ENCODE data around the gene TSPAN14. TPM values are rescaled to one million over a fixed set of nuclear protein-coding genes. Genes with fewer than 3 reads are reported as not detected.
A peak's percentile ranks its signal among the peaks of the same experiment; 100 is the strongest.

The TSPAN14 gene
- total RNA-seq, 4 donors from 2014 or later, result 123 to 163 (median 150) TPM

DNA sequence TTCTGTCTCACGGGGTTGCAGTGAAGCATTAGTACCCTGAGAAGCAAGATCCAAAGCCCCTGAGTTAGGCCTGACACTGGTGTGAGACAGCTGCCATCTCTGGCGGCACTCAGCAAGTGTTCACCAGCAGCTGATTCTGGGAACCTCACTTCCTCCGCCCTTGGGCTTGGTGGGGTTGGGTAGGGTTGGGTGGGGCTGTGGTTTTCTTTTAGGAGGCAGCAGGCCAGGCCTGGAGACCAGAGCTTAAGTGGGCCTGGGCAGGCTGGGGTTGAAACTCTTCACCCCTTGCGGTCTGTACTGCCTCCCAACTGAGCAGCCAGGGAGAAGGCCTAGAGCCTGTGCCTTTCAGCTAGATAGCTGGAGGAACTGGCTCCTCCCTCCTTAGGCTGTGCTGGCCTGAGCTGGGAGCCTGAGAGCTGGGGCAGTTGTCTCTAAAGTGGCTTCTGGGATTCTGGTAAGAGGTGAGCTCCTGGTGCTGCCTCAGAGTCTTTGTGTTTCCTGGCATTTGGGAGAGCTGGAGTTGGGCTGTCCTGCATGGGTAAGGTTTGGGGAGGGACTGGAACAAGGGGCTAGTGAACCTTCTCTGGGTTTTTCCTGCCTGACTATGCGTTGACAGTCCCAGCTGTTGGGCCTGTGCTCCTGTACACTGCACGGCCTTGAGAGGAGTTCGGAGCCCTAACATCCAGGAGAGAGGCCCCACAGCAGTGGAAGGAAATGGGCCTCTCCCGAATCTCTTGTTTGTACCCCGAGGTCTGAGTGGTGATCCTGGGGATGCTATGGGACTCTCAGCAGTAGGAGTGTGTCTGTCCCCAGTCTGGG, 5.1 kb downstream of the TSPAN14 start:
- peak; percentile 58 to 61 for DNase-seq (ENCODE audit: low spot score in 2 of 2)
- peak overlapping the region in 3 of 4 donors; percentile 0 to 70 (median 24) for H3K4me3 ChIP-seq
- TF ChIP-seq, protein P1, sequence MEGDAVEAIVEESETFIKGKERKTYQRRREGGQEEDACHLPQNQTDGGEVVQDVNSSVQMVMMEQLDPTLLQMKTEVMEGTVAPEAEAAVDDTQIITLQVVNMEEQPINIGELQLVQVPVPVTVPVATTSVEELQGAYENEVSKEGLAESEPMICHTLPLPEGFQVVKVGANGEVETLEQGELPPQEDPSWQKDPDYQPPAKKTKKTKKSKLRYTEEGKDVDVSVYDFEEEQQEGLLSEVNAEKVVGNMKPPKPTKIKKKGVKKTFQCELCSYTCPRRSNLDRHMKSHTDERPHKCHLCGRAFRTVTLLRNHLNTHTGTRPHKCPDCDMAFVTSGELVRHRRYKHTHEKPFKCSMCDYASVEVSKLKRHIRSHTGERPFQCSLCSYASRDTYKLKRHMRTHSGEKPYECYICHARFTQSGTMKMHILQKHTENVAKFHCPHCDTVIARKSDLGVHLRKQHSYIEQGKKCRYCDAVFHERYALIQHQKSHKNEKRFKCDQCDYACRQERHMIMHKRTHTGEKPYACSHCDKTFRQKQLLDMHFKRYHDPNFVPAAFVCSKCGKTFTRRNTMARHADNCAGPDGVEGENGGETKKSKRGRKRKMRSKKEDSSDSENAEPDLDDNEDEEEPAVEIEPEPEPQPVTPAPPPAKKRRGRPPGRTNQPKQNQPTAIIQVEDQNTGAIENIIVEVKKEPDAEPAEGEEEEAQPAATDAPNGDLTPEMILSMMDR (IDR thresholded peaks at IDR 0.05), result peak in 1 of 5 experiments; percentile 26
- TF ChIP-seq POLR2A (IDR thresholded peaks at IDR 0.05) (peak in 1 of 2 donors; percentile 28), EP300 (IDR thresholded peaks at IDR 0.05) (peak in 1 of 2 donors; percentile 44)
- peaks cover 0 to 91% (median 85%) of the 10 kb centered on the region in 4 donors for H3K4me1 ChIP-seq
- no peaks in the 10 kb centered on the region for H3K27me3 ChIP-seq
- WGBS, 2 donors, result 18 to 41% methylated on average over 8 to 9 of the region's 9 CpGs
- H3K9me3 ChIP-seq, result no peaks in the 10 kb centered on the region
- peak overlapping the region; percentile 67 to 99 (median 87) for H3K27ac ChIP-seq
- H3K36me3 ChIP-seq, result no peaks in the 10 kb centered on the region

DNA sequence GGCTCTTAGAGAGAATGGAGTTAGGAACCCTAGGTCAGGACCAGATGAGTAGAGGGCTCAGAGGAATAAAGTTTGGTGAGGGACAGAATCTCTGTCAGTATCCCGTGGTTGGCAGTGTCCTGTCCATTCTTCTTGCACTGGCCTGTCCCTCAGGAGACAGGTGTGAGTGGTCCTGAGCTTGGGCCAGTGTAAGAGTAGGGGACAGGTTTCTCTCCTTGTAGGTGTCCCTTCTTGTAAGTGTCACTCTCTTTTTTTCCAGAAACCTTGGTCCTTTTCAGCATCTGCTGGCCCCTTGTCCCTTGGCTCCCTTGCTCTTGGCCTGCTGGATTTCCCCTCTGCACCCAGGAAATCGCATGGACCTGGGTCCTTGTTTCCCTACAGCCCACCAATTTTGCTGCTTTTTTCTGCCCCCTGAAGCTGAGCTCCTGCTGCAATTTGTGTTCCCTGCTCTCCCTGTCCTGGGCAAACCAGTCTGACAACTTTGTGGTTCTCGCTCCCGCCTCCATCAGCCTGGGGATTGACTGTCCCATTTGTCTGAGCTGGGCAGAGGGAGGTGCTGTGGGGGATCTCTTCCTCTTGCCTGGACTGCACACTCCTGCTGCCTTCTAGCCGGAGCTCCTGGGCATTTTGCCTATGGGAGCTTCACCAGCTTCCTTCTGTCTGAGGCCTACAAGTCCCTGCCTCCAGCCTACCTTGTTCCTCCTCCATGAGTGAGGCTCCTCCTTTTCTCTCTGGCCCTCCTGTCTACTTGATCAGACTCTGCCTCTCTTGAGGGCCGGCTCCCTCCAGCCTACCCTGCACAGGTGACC, 6.5 kb downstream of the TSPAN14 start:
- H3K4me3 ChIP-seq, result peak overlapping the region in 2 of 4 donors; percentile 11 to 30
- WGBS, 2 donors, result 28 to 36% methylated on average over 6 of the region's 6 CpGs
- H3K27me3 ChIP-seq, result no peaks in the 10 kb centered on the region
- no peaks in the 10 kb centered on the region for H3K9me3 ChIP-seq
- H3K27ac ChIP-seq, result peak overlapping the region; percentile 67 to 99 (median 87)
- no peak for DNase-seq (ENCODE audit: low spot score in 2 of 2)
- TF ChIP-seq, protein P1 (IDR thresholded peaks at IDR 0.05), result no peak
- TF ChIP-seq POLR2A (IDR thresholded peaks at IDR 0.05), result no peak
- TF ChIP-seq EP300 (IDR thresholded peaks at IDR 0.05), result no peak
- H3K36me3 ChIP-seq, result no peaks in the 10 kb centered on the region
- H3K4me1 ChIP-seq, result peaks cover 0 to 100% (median 97%) of the 10 kb centered on the region in 4 donors

DNA sequence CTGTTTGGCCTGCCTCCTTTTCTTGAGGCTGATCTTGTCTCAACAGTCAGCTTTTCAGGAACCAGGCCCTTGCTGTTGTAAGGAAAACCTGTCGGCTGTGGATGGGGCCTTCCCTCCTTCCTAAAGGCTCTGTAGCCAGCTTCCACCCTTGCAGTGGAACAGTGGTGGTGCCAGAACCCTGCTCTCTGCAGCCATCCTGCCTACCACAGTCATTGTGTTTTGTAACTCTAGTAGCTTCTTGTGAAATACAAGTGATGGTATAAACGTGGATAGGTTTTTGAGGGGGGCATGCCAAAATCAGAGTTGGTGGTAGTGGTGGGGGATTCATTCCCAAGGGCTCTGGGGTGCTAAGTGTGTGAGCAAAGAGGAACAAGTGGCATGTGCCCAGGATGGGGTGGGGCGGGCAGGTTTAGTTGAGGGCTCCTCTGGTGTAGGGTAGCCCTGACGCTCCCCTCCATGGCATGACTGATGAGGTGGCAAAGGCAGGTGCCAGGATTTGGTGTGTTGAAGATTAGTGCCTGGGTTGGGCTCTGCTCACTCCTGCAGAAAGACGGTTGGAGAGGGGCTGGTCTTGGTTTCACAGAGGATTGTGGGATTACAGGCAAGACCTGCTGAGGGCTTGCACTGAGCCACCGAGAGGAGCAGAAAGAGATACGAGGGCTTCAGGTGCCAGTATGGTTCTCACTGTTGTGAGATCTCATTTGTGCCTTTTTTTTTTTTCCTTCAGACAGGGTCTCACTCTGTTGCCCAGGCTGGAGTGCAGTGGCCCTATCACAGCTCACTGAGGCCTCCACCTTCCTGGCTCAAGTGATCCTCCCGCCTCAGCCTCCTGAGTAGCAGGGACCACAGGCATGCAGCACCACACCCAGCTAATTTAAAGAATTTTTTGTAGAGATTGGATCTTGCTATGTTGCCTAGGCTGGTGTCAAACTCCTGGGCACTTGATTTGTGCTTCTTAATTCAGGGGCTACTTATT, 7.4 kb downstream of the TSPAN14 start:
- Histone ChIP-seq H3K27ac (peak overlapping the region; percentile 81 to 99 (median 90)), H3K4me3 (peak overlapping the region in 2 of 4 donors; percentile 11 to 30), H3K4me1 (peaks cover 0 to 100% (median 97%) of the 10 kb centered on the region in 4 donors), H3K9me3 (no peaks in the 10 kb centered on the region), H3K27me3 (no peaks in the 10 kb centered on the region), H3K36me3 (no peaks in the 10 kb centered on the region)
- no peak for DNase-seq (ENCODE audit: low spot score in 2 of 2)
- 56 to 60% methylated on average over 8 of the region's 8 CpGs for WGBS, 2 donors
- TF ChIP-seq, protein P1 (IDR thresholded peaks at IDR 0.05), result no peak
- no peak for TF ChIP-seq POLR2A (IDR thresholded peaks at IDR 0.05)
- TF ChIP-seq EP300 (IDR thresholded peaks at IDR 0.05), result no peak

DNA sequence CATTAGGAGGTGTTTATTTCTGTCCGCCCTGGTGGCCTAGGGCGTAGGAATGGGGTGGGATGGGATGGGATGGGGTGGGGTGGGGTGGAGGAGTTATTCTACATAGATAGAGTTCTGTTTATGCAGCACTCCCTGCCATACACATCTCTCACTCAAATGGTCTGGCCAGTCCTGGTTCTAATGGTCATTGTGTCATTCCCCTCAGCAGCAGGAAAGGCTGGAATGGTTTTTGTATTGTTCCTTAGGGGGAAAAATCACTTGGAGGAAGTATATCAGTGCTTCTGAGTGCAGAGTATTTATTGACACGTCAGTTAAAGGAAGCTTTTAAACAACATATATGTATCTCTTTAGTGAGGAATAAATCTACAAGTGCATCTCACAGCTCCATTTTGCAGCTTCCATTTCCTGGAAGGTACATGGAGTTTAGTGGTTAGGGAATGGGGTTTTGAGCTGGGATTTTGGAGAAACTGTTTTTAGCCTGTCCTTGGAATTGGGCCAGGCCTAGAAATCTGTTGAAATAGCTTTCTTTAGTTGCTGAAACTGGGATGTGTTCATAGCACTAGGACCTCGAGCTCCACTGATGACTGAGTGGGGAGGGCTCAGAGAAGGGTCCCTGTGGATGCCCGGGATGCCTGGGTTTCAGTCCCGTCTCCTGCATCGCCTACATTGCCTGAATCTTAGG, 8.3 kb downstream of the TSPAN14 start:
- TF ChIP-seq EP300 (IDR thresholded peaks at IDR 0.05) (peak in 1 of 2 donors; percentile 61), POLR2A (IDR thresholded peaks at IDR 0.05) (peak in 1 of 2 donors; percentile 8)
- TF ChIP-seq, protein P1 (IDR thresholded peaks at IDR 0.05), result no peak
- peaks cover 0 to 100% (median 100%) of the 10 kb centered on the region in 4 donors for H3K4me1 ChIP-seq
- H3K9me3 ChIP-seq, result no peaks in the 10 kb centered on the region
- 16 to 25% methylated on average over 7 of the region's 7 CpGs for WGBS, 2 donors
- peak overlapping the region in 1 of 4 donors; percentile 33 for H3K4me3 ChIP-seq
- H3K36me3 ChIP-seq, result no peaks in the 10 kb centered on the region
- H3K27ac ChIP-seq, result peak overlapping the region; percentile 81 to 99 (median 90)
- DNase-seq (ENCODE audit: low spot score in 2 of 2), result peak in 1 of 2 donors; percentile 81
- H3K27me3 ChIP-seq, result no peaks in the 10 kb centered on the region
